Stimulated activated naive CD8-positive, alpha-beta T cell treated with anti-CD3 and anti-CD28 coated beads, Interleukin-15, Interleukin-2, amounts not matched to agents 100 ng/mL and 50 ng/mL, for 24 hours (primary cell): ENCODE data around the gene RBKS.
"Not testable (repeated sequence)": the region's sequence is repeated elsewhere in the genome, so short reads cannot be mapped to it uniquely, and the experiment has no call there.

Experiments used
- H3K27ac Mint-ChIP-seq: one replicate; pipeline ENCODE4 v1.8.0; 2021; ENCODE audit warnings: mild to moderate bottlenecking, mixed read lengths
- H3K27me3 Mint-ChIP-seq: one replicate; pipeline ENCODE4 v1.8.0; 2021; ENCODE audit warnings: mixed read lengths
- H3K36me3 Mint-ChIP-seq: one replicate; pipeline ENCODE4 v1.8.0; 2021; ENCODE audit warnings: low read depth, mixed read lengths
- H3K4me1 Mint-ChIP-seq: one replicate; pipeline ENCODE4 v1.8.0; 2021; ENCODE audit warnings: low read depth, mixed read lengths
- H3K4me3 Mint-ChIP-seq: one replicate; pipeline ENCODE4 v1.8.0; 2021; ENCODE audit warnings: mild to moderate bottlenecking, mixed read lengths
- H3K9me3 Mint-ChIP-seq: one replicate; pipeline ENCODE4 v1.8.0; 2021; ENCODE audit warnings: mixed read lengths

The RBKS gene

GRCh38 chr2:27771202-27771547 lies 119.0 kb downstream of the RBKS start:
- Mint-ChIP-seq H3K4me3 (peak overlapping the region; percentile 100), H3K9me3 (no peaks in the 10 kb centered on the region), H3K4me1 (peaks cover 48% of the 10 kb centered on the region), H3K27ac (peak overlapping the region; percentile 99), H3K27me3 (peaks cover 3% of the 10 kb centered on the region), H3K36me3 (peaks cover 26% of the 10 kb centered on the region)

DNA sequence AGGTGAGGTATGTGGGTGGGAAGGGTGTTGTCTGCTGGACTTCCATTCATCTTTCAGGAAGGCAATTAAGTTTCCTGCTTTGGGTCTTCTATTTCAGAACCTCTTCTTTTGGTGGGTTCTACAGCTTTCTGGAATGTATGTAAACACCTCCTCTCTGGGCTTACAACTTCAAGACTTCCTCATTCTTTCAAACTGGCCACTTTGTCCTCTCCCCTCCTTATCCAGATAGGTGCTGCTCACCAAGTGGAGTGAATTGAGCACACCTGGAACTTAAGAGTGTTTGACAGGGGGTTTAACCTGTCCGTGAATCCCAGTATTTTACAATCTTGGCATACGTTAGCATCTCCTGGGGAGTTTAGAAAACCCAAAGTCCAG lies 123.9 kb downstream of the RBKS start:
- Mint-ChIP-seq H3K27ac (peak overlapping the region; percentile 71), H3K4me1 (peaks cover 22% of the 10 kb centered on the region), H3K36me3 (no peaks in the 10 kb centered on the region), H3K9me3 (no peaks in the 10 kb centered on the region), H3K27me3 (peaks cover 4% of the 10 kb centered on the region), H3K4me3 (peak overlapping the region; percentile 60)

DNA sequence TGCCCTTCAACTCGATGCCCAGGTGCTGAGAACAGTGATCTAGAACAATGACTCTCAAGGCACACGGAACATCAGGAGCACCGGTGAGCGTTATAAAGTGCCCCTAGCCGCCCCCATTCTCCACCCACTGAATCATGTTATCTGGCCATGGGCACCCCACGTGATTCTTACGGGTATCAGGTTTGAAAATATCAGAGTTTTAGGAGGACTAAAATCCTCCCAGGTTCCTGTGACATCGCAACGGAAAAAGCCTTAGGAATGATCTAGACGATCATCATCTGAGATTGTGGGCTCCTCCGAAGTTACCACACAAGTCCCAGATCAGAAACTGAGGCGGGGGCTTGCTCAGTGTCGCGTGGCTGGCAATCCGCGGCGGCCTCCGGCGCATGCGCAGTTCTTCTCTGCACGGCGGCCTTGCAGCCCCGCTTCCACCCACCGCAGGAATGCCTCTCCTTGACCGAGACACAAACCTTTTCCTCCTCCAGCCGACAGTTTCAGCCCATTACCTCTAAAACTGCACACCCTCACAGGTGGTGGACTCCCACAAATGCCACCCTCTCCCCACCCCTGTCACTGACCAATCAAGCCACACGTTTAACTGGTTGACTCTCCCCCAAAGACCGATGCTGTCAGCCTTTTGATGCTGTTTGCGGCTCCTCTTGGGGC lies 124.4 kb downstream of the RBKS start:
- Mint-ChIP-seq H3K4me3 (peak overlapping the region; percentile 60), H3K27me3 (peaks cover 4% of the 10 kb centered on the region), H3K27ac (peak overlapping the region; percentile 71), H3K4me1 (peaks cover 17% of the 10 kb centered on the region), H3K9me3 (no peaks in the 10 kb centered on the region), H3K36me3 (no peaks in the 10 kb centered on the region)

GRCh38 chr2:27764526-27764925 lies 125.7 kb downstream of the RBKS start:
- not testable (repeated sequence) for H3K4me3 Mint-ChIP-seq, H3K9me3 Mint-ChIP-seq, H3K27me3 Mint-ChIP-seq, H3K36me3 Mint-ChIP-seq, H3K27ac Mint-ChIP-seq
- H3K4me1 Mint-ChIP-seq, result peaks cover 13% of the 10 kb centered on the region

DNA sequence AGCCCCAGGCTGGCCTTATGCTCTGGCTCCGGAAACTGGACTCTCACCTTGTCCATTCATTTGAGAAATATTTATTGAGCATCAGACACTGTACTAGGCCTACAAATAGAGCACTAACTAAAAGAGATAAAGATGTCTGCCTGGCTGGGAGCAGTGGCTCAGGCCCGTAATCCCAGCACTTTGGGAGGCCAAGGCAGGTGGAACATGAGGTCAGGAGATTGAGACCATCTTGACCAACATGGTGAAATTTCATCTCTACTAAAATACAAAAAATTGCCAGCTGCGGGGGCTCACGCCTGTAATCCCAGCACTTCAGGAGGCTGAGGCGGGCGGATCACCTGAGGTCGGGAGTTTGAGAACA lies 126.3 kb downstream of the RBKS start:
- Mint-ChIP-seq H3K27ac (no peak overlapping the region), H3K9me3 (no peaks in the 10 kb centered on the region), H3K4me1 (peaks cover 13% of the 10 kb centered on the region), H3K27me3 (peaks cover 4% of the 10 kb centered on the region), H3K36me3 (no peaks in the 10 kb centered on the region), H3K4me3 (no peak overlapping the region)

- Mint-ChIP-seq H3K36me3 (no peaks in the 10 kb centered on the region), H3K4me3 (no peak overlapping the region), H3K27ac (no peak overlapping the region), H3K4me1 (peaks cover 13% of the 10 kb centered on the region), H3K9me3 (no peaks in the 10 kb centered on the region), H3K27me3 (peaks cover 4% of the 10 kb centered on the region)
Observed at GRCh38 chr2:27762951-27763906, 127.0 kb downstream of the RBKS start.

DNA sequence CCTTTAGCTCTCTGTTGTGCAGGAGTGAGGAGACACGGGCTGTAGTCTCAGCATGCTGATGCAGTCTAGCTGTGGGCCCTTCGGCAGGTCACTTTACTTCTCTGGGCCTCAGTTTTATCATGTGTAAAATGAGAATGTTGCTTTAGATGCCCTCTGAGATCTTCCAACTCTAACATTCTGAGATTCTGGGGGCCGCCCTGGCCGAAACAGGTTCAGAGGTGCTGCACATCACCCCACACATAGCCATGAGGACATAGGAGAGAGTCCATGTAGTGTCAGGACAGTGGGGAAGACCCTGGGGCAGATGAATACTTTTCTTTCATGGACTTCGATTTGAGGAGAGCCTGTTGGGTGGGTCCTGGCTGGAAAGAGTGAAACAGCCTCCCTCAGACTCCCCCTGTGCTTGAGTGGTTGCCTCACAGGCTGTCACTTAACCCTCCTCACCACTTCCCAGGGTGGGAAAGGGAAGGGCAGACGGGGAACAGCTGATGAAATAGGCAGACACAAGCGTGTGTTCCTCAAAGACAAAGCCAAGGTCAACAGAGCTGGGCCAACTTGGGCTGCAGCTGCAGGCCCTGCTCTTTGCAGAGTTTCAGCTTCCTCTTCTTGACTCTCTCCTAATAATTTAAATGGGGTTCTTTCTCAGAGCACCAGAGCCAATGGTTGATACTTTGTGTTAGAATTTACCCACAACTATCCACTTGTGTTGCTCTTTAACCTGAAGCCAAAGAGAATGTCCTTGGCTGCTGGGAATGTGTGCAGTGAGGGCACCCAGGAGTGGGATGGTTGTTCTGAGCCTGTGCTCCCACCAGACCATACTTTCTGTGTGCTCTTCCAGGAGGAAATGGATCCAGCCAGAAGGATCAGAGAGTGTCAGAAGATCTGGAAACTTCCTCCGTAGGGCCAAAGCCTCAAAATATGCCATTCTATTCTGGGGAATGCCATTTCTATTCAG lies 133.4 kb downstream of the RBKS start:
- Mint-ChIP-seq H3K36me3 (no peaks in the 10 kb centered on the region), H3K27ac (no peak overlapping the region), H3K9me3 (no peaks in the 10 kb centered on the region), H3K4me1 (no peaks in the 10 kb centered on the region), H3K4me3 (no peak overlapping the region), H3K27me3 (peaks cover 8% of the 10 kb centered on the region)

- Mint-ChIP-seq H3K4me1 (no peaks in the 10 kb centered on the region), H3K27me3 (peaks cover 10% of the 10 kb centered on the region), H3K4me3 (no peak overlapping the region), H3K27ac (no peak overlapping the region), H3K9me3 (no peaks in the 10 kb centered on the region), H3K36me3 (no peaks in the 10 kb centered on the region)
Observed at GRCh38 chr2:27756091-27756490, 134.1 kb downstream of the RBKS start.

- no peaks in the 10 kb centered on the region for H3K9me3 Mint-ChIP-seq
- H3K36me3 Mint-ChIP-seq, result no peaks in the 10 kb centered on the region
- H3K27ac Mint-ChIP-seq, result no peak overlapping the region
- no peaks in the 10 kb centered on the region for H3K4me1 Mint-ChIP-seq
- H3K4me3 Mint-ChIP-seq, result no peak overlapping the region
- peaks cover 10% of the 10 kb centered on the region for H3K27me3 Mint-ChIP-seq
Observed at GRCh38 chr2:27754831-27755230, 135.4 kb downstream of the RBKS start.

GRCh38 chr2:27754138-27754588 lies 136.0 kb downstream of the RBKS start:
- H3K36me3 Mint-ChIP-seq, result no peaks in the 10 kb centered on the region
- H3K4me3 Mint-ChIP-seq, result no peak overlapping the region
- H3K27ac Mint-ChIP-seq, result no peak overlapping the region
- H3K9me3 Mint-ChIP-seq, result peaks cover 5% of the 10 kb centered on the region
- H3K4me1 Mint-ChIP-seq, result no peaks in the 10 kb centered on the region
- peaks cover 16% of the 10 kb centered on the region for H3K27me3 Mint-ChIP-seq

GRCh38 chr2:27752551-27753237 lies 137.5 kb downstream of the RBKS start:
- no peaks in the 10 kb centered on the region for H3K4me1 Mint-ChIP-seq
- peaks cover 16% of the 10 kb centered on the region for H3K27me3 Mint-ChIP-seq
- no peak overlapping the region for H3K4me3 Mint-ChIP-seq
- H3K27ac Mint-ChIP-seq, result no peak overlapping the region
- H3K9me3 Mint-ChIP-seq, result peaks cover 13% of the 10 kb centered on the region
- H3K36me3 Mint-ChIP-seq, result no peaks in the 10 kb centered on the region

- no peaks in the 10 kb centered on the region for H3K4me1 Mint-ChIP-seq
- H3K4me3 Mint-ChIP-seq, result no peak overlapping the region
- peaks cover 13% of the 10 kb centered on the region for H3K9me3 Mint-ChIP-seq
- H3K27ac Mint-ChIP-seq, result no peak overlapping the region
- peaks cover 16% of the 10 kb centered on the region for H3K27me3 Mint-ChIP-seq
- H3K36me3 Mint-ChIP-seq, result no peaks in the 10 kb centered on the region
Observed at GRCh38 chr2:27751377-27751776, 138.8 kb downstream of the RBKS start.

GRCh38 chr2:27748803-27749554 lies 141.2 kb downstream of the RBKS start:
- not testable (repeated sequence) for H3K27ac Mint-ChIP-seq, H3K4me3 Mint-ChIP-seq, H3K4me1 Mint-ChIP-seq, H3K36me3 Mint-ChIP-seq
- Mint-ChIP-seq H3K27me3 (peaks cover 16% of the 10 kb centered on the region), H3K9me3 (peaks cover 13% of the 10 kb centered on the region)
